ENCODE results near the gene GSK3B.

Gene GSK3B

GRCh38 chr3:120070263-120070981, 23.8 kb downstream of the GSK3B start:
- no peak for DNase-seq (ENCODE audit: low spot score)
- no peak for TF ChIP-seq CTCF (IDR thresholded peaks at IDR 0.05; ENCODE audit: extremely low read depth, missing control alignments)

GRCh38 chr3:120067083-120067482, 27.2 kb downstream of the GSK3B start:
- DNase-seq (ENCODE audit: low spot score): no peak
- no peak for TF ChIP-seq CTCF (IDR thresholded peaks at IDR 0.05; ENCODE audit: extremely low read depth, missing control alignments)

- DNase-seq (ENCODE audit: low spot score): no peak
- no peak for TF ChIP-seq CTCF (IDR thresholded peaks at IDR 0.05; ENCODE audit: extremely low read depth, missing control alignments)
These were observed 27.6 kb downstream of the GSK3B start for GRCh38 chr3:120066634-120067033.

- DNase-seq (ENCODE audit: low spot score): no peak
- TF ChIP-seq CTCF (IDR thresholded peaks at IDR 0.05; ENCODE audit: extremely low read depth, missing control alignments): no peak
These were observed 29.6 kb downstream of the GSK3B start for GRCh38 chr3:120064641-120065040.

GRCh38 chr3:120062474-120062873, 31.8 kb downstream of the GSK3B start:
- TF ChIP-seq CTCF (IDR thresholded peaks at IDR 0.05; ENCODE audit: extremely low read depth, missing control alignments): no peak
- DNase-seq (ENCODE audit: low spot score): no peak

DNA sequence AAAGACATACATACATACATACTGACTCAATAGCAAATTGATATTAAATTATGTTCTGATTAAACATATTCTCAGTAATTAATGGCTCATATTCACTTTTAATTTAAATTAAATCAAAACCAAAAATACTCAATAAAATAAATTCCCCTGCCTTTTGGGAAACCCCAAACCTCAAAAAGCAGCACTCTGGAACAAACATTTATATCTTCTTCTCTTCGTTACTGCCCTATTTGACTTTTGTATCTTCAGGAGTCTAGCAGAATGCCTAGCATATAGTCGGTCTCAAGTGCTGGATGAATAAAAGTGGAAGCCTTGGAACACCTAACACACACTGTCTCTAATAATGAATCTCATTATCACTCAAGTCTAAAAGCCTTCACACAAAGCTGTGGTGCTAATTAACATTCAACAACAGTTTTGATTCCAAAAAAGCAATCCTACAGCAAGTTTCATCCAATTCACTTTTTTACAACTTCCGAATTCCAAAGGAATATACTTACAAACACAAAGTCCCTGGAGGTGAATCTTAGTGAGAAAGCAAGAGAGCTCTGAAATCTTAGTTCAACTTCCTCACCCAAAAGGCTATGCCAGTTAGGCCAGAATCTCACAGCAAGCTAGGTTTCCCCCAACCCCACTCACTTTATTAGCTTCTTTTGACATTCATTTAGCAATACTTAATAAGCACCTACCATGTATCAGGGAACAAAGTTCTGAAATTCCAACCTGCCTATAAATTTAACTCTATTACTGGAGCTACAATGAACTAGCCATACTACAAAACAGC, 35.0 kb downstream of the GSK3B start:
- DNase-seq (ENCODE audit: low spot score): no peak
- TF ChIP-seq CTCF (IDR thresholded peaks at IDR 0.05; ENCODE audit: extremely low read depth, missing control alignments): no peak

DNA sequence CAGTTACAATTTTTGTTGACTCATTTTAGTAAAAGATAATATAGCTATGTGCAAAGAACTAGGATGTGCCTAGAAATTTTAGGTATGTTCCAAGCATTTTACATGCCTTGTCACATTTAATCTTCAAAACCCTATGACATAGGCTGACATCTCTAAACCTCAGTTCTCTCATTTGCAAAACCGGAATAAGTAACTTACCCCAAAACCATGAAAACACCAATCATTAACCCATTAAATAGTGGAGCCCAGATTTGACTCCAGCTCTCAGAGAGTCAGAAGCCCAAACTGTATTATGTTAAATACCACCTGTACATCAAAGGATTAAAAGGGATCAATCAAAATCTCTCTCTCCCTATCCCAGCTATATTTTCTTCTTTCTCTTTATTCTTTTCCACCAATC, 36.6 kb downstream of the GSK3B start:
- no peak for TF ChIP-seq CTCF (IDR thresholded peaks at IDR 0.05; ENCODE audit: extremely low read depth, missing control alignments)
- no peak for DNase-seq (ENCODE audit: low spot score)

All from GM20000 (cell line).